HCEC 1CT (cell line): ENCODE data around the gene INTS1.

Source experiments
- DNase-seq: peaks from one replicate; pipeline ENCODE4 v3.0.0-alpha.2; 2017

Gene INTS1

GRCh38 chr7:1502845-1503244 lies 1.3 kb downstream of the INTS1 start:
- DNase-seq = no peak

DNA sequence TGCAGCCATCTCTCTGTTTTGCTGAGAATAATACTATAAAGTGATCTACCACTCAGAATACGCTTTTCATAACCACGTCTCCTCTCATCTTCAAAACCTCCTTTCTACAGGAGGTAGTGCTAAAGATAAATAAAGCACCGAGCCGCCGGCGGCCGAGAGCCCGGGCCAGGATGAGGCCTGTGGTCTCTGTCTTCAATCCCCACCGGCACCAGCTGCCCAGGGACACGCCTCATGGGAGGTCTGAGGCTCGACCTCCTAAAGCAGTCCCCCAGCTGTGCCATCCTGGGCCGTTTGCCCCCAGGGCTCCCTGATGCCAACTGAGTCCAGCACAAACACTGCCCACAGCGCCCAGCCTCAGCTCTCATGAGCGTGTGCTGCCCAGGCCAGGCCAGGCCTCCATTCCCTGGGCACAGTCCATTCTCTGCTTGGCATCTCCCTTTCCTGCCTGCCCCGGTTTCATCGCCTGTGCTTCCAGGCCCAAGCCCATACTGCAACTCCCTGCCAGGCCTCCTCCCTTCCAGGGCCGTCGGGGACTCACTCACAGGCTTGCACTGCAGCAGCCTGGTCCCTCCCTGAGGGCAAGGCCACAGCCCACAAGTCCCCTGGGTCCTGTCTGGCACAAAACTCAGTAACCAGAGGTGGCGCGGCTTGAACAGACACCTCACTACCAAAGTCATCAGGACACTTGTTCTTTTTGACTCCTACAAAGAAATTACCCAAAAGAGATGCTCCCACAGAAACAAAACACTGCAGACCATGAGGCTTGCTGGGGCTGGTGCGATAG lies 2.5 kb downstream of the INTS1 start:
- no peak for DNase-seq

DNA sequence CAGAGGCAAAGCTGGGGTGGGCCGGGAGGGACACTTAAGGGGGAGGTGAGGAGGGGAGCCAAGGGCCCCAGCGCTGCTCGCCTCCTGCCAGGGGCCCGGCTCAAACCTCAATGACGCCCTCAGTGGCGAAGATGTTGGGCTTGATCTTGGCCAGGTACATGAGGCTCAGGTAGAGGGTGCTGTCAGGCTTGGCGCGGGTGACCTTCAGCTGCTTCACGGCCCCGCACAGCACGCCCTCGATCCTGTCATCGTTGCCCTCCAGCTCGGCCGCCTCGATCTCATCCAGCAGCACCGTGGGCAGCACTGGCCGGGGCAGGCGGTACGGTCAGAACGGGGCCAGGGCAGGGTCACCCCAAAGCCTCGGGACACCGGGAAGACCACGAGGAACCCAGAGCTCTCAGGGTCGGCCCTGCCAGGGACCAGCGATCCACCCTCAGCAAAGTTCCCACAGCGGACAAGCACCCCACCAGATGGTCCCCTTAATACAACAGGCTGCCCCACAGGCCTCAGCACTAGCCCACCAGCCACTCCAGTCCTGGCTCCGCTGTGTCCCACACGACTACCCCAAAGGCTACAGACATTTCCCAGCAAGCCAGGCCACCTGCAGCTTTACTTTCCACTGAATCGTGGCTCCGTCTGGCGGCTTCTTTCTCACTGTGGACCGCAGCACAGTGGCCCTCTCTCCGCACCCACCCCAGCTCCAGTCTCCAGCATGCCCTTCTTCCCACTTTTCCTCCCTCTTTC lies 4.0 kb downstream of the INTS1 start:
- DNase-seq = no peak

DNA sequence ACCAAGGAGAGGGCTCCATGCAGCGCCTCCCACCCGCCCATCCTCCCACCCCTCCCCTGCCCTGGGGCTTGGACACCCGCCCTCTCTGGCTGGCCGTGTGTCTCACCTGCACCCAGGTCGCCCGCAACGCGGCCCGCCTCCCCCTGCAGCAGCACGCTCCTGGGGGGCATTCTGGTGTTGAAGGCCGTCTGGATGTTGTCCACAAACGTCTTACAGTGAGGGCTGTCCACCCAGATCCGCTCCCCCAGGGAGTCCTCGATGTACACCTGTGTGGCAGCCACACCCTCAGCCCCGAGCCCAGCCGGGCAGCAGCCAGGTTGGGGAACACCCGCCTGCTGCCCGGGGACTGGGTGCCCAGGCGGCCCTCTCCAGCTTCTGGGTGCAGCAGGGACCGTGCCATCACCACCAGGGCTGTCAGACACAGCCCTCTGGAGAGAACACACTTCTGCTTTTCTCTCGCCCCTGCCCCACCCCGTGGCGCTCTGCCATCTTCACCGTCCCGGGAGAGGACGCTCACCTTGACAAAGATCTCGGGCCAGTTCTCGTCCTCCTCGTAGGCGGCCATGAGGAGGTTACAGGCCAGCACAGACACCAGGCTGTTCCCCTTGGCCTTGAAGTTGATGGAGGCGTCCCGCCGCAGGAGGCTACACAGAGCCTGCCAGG lies 4.7 kb downstream of the INTS1 start:
- DNase-seq = no peak

DNA sequence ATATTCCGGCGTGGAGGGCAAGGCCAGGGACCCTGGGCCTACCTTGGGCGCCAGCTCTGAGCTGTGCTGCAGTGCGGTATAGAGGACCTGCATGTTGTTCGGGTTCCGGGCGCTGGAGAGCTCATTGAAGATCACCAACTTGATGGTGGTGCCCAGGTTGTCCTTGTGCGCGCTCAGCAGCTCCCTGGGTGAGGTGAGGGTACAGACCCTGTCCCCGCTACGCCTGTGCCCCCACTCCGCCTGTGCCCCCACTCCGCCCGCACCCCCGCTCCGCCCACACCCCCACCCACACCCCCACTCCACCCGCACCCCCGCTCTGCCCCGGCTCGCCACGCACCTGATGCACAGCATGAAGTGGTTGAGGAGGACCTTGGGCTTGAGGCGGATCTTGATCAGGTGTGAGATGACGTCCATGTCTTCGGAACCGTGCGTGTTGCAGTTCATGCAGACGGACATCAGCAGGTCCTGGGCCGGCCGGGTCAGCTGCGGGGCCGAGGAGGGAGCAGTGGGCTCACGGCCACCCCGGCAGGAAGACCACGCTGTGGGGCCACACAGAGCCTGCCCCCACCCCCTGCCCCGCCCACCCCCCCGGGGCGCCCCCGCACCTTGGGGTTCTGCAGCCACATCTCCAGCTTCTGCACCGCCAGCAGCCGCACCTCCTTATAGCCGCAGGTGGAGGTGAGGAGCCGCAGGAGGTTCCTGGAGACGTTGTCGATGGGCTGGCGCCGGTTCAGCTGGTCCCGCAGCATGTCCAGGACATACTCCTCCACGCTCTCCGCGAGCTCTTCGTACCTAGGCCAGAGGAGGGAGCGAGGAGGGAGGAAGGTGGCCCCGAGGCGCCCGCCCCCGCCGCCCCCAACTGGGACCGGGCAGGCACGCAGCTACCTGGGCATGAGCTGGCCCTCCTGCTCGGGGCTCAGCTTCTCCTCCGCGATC lies 5.6 kb downstream of the INTS1 start:
- no peak for DNase-seq

DNA sequence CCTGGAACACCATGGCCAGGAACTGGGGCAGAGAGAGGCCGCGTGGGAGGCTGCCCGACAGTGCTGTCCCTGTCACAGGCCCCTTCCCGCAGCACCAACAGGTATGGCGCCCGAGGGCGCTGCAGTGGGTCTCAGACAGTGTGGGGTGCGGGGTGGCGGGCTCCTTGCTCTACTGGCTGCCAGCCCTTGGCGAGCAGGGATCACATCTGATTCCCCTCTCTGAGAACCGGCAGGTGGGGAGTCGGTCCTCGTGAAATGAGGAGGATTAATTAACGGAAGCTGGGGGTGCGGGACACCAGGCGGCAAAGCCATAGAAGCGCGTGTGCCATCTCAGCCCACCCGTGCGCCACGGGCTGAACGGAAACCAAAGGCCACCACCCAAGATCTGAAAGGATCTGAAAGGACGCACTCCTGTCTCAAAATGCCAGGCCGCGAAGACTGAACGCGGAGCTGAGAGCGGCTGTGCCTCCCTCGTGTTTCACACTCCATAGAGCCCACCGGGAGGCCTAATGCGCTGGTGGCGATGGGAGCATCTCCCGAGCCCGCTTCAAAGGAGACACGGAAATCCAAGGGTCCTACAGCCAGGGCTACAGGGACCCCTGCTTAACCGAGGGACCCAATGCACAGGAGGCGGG lies 6.8 kb downstream of the INTS1 start:
- no peak for DNase-seq

DNA sequence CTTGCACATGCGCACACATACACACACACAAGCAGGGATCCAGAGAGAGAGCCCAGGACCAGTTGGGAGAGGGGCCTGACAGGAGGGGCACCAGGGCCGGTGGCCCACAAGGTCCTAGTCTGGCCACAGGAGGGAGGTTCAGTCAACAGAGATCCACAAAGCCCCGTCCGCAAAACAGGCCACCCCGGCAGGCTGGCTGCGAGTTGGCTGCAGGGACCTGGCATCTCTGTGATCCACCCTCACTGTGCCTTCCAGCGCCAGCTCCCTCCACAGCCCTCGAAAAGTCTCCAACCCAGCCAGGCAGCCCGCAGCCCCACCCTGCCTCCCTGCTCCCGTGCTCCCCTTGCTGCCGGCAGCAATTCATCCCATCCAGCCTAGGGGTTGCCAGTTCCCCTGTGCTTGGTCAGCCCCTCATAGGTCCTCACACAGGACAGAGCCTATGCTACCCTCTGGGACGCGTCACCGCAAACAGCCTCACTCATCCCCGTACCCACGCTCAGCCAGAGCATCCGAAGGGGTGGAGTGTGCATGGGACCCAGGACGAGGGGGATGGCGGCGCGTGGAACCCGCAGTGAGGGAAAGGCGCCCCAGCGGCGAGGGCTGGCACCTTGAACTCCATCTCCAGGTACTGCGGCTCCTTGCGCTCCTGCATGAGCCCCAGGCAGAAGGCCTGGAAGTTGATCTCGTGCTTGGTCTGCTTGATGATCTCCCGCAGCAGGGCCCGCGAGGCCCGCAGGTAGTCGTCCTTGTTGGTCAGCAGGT lies 7.5 kb downstream of the INTS1 start:
- no peak for DNase-seq

DNA sequence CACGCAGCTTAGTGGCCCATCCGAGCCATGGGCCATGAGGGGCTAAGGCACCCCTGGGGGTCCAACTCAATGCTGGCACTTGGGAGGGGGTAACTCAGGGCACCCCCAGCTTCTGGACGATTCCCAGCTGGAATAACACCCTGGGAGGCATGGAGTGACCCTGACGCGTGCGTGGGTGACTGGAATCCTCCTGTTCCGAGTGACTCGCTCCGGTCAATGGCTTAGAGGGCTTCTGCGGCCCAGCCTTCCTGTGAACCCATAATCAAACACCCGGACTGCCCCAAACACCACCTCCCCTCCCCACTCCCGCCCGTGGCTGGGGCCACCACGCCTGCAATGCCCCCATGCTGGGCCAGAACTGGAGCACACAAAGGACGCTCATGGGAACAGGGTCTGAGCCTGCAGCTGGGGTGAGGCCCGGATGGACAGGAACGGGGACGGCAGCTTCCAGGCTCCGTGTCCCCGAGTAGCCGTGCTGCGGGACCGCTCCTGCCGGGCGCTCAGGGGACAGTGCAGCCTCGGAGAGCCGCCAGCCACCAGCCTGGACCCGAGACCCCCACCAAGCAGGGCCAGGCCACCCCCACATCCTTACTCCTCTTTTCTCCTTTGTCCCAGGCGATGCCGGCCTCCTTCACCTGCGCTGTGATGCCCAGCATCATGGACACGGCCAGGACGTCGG lies 8.5 kb downstream of the INTS1 start:
- DNase-seq = no peak

GRCh38 chr7:1494866-1495563 lies 9.2 kb downstream of the INTS1 start:
- DNase-seq = no peak

DNA sequence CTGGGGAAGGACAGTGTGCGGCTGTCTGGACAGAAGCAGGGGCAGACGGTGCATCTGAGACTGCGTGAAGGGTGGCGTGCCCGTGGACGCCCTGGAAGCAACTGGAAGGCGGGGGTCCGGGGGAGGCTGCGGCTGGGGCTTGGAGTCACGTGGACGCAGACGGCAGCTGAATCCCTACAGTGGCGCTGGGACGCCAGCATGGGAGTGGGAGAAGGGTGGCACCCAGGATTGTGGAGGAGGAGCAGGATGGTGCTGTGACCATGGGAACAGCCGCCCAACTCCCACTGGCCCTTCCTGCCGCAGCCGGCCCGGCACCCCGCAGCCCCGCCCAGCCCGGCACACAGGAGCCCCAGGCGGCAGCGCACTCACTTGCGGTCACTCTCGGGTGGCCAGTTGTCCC lies 9.7 kb downstream of the INTS1 start:
- no peak for DNase-seq

GRCh38 chr7:1493571-1493970 lies 10.6 kb downstream of the INTS1 start:
- no peak for DNase-seq

GRCh38 chr7:1493129-1493528 lies 11.1 kb downstream of the INTS1 start:
- DNase-seq = no peak

GRCh38 chr7:1492640-1493039 lies 11.5 kb downstream of the INTS1 start:
- DNase-seq = no peak

GRCh38 chr7:1492221-1492620 lies 12.0 kb downstream of the INTS1 start:
- DNase-seq = no peak

- DNase-seq = no peak
These were observed 13.4 kb downstream of the INTS1 start for GRCh38 chr7:1490837-1491236.

DNA sequence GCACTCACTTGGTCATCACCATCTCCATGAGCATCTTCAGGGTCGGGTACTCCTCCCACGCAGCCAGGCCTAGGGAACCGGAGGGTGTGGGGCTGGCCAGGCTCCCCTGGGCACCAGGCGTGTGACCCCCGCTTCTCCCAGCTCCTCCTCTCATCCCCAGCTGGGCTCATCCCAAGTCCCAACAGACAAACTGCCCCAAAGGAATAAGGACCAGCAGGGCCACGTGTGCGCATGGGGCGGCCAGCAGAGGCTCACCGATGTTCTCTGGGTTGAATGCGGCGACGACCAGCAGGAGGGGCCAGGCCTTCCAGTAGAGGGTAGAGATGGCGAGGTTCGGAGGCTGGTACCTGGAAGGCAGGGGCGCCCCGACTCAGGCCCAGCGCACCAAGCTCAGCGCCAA lies 14.9 kb downstream of the INTS1 start:
- DNase-seq = no peak

DNA sequence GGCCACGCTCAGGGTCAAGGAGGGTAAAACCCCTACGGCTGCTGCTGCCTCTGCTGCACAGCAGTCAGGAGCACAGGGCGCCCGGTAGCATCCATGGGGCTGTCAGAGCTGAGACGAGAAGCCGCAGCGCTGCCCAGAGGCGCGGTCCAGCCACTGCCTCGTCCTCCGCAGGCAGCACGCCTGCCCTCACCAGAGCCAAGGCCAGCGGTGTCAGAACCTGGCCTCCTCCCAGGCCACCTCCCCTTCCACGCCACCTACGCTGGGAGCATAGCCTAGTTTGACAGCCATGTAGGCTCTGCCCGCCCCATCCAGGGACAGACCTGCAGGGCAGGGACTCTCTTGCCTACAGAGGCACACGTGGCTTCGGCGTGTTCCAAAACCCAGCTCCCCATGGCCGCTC lies 16.2 kb downstream of the INTS1 start:
- DNase-seq = no peak

GRCh38 chr7:1487466-1487865 lies 16.7 kb downstream of the INTS1 start:
- no peak for DNase-seq

- DNase-seq = no peak
These were observed 17.6 kb downstream of the INTS1 start for GRCh38 chr7:1486571-1486970.

DNA sequence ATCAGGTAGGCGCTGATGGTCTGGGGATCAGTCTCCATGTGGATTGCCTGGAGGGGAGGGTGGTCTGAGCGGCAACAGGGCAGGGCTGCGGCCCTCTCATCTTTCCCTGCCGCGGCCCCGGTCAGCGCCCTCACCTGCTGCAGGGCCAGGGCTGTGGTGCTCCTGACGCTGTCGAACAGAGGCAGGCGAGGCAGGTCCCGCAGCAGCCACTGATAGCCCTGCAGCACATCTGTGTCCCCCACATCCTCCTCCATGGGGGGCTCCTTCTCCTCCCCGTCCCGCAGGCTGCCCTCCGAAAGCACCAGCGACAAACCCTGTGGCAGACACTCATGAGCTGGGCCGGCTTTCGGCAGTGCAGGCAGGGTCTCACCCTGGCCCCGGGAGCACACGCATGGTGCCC lies 19.0 kb downstream of the INTS1 start:
- DNase-seq = no peak
